A673 (cell line): Measurements from ENCODE around the gene TBC1D20.

Experiments
- EZH2 ChIP-seq: fragments of 200-600 bp; sonication (generic); IDR thresholded peaks from 2 replicates; pipeline ENCODE4 v1.6.1; 2017; ENCODE audit warnings: borderline replicate concordance, low read depth, mild to moderate bottlenecking, mixed read lengths, antibody characterized with exemption, low read length; ENCODE audit not compliant: poor library complexity, severe bottlenecking
- TF ChIP-seq, protein P1 (sequence below): fragments of 300-800, 200-600 bp; sonication (generic); conservative IDR thresholded peaks from 2 replicates; pipeline ENCODE4 v1.5.1; 2017; ENCODE audit warnings: low read depth, mild to moderate bottlenecking, antibody characterized with exemption, low read length, moderate library complexity, mixed read lengths

DNA sequence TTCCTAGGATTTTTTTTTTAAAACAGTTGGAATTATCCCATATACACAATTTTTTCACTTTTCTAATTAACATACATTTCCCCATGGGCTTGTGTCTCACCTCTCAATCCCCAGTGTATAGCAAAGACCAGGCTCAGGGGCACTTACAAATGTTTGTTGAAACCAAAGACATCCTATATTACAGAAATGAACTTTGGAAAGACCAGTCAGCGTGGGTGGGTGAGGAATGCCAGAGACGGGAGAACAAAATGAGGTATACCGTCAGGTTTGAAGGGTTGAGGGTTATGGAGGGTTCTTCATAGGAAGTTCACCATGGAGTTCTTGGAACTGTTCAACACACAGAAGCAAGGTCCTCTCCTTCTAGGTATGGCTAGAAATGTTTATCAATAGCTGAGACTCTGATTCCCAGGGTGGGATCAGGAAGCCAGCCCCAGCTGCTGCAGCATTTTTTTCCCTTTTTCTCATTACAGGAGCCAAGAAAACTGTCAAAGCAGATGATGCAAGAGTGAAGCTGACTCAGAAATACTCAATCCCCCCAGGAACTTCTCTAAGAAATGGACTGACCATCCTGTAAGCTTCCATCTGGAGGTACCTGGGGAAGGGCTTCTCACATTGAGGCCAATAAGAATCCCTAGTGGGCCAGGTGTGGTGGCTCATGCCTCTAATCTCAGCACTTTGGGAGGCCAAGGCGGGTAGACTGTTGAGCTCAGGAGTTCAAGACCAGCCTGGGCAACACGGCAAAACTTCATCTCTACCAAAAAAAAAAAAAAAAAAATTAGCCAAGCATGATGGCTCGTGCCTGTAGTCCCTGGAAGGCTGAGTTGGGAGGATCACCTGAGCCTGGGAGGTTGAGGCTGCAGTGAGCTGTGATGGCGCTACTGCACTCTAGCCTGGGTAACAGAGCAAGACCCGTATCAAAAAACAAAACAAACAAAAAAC is 15.9 kb upstream of the TBC1D20 start:
- TF ChIP-seq, protein P1, sequence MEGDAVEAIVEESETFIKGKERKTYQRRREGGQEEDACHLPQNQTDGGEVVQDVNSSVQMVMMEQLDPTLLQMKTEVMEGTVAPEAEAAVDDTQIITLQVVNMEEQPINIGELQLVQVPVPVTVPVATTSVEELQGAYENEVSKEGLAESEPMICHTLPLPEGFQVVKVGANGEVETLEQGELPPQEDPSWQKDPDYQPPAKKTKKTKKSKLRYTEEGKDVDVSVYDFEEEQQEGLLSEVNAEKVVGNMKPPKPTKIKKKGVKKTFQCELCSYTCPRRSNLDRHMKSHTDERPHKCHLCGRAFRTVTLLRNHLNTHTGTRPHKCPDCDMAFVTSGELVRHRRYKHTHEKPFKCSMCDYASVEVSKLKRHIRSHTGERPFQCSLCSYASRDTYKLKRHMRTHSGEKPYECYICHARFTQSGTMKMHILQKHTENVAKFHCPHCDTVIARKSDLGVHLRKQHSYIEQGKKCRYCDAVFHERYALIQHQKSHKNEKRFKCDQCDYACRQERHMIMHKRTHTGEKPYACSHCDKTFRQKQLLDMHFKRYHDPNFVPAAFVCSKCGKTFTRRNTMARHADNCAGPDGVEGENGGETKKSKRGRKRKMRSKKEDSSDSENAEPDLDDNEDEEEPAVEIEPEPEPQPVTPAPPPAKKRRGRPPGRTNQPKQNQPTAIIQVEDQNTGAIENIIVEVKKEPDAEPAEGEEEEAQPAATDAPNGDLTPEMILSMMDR = no peak
- no peak for TF ChIP-seq EZH2
